ENCODE measurements around the gene GUK1.
"Not testable (repeated sequence)": the region's sequence is repeated elsewhere in the genome, so short reads cannot be mapped to it uniquely, and the experiment has no call there.

The GUK1 gene

DNA sequence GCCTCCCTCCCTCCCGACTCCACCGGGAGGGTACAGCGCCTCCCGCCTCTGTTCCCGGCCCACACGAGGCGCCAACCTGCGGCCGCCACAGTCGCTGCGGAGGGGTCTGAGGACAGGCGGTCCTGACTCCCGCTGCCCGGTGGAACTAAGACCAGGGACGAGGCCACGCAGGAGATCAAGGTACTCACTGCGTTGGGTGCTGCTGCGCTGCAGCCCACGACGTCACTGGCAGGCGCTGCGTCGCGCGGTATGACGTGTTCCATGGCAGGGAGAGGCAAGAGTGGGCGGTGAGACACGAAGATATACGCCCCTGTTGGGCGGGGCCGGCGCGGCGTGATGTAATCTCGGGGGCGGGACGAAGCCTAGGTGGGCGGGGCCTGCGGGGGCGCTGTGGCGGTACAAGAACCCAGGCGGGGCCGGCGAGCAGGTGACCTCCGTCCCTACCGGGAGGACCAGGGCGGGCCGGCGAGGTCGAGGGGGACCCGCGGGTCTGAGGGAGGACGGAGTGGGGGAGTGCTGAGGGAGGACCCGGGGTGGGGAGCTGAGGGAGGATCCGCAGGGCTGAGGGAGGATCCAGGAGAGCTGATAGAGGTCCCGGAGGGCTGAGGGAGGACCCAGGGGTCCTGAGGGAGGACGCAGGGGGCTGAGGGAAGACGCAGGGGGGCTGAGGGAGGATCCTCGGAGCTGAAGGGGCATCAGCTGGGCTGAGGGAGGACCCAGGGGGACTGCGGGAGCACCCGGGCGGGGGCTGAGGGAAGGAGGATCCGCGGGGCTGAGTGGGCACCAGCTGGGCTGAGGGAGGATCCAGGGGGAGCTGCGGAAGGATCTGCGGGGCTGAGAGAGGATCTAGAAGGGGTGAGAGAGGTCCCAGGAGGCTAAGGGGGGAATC is 30.8 kb upstream of the GUK1 start, which contains the start of gene MRPL55:
TSS of gene MRPL55 (minus strand) at position 227 of the 889 bp plus-strand sequence. CDS start 1,039 bp downstream, outside the sequence.
- peak; percentile 96 for DNase-seq (ENCODE audit: low read depth in 2 of 2)
- peak within 1 kb of the TSS; percentile 98 to 99 for H3K4me3 ChIP-seq (replicated peaks in 1 of 2; ENCODE audit: low read depth in 2 of 2, low read length in 2 of 2)
- TF ChIP-seq, protein P1, sequence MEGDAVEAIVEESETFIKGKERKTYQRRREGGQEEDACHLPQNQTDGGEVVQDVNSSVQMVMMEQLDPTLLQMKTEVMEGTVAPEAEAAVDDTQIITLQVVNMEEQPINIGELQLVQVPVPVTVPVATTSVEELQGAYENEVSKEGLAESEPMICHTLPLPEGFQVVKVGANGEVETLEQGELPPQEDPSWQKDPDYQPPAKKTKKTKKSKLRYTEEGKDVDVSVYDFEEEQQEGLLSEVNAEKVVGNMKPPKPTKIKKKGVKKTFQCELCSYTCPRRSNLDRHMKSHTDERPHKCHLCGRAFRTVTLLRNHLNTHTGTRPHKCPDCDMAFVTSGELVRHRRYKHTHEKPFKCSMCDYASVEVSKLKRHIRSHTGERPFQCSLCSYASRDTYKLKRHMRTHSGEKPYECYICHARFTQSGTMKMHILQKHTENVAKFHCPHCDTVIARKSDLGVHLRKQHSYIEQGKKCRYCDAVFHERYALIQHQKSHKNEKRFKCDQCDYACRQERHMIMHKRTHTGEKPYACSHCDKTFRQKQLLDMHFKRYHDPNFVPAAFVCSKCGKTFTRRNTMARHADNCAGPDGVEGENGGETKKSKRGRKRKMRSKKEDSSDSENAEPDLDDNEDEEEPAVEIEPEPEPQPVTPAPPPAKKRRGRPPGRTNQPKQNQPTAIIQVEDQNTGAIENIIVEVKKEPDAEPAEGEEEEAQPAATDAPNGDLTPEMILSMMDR (IDR thresholded peaks at IDR 0.05; ENCODE audit: low read depth, low read length), result no peak

DNA sequence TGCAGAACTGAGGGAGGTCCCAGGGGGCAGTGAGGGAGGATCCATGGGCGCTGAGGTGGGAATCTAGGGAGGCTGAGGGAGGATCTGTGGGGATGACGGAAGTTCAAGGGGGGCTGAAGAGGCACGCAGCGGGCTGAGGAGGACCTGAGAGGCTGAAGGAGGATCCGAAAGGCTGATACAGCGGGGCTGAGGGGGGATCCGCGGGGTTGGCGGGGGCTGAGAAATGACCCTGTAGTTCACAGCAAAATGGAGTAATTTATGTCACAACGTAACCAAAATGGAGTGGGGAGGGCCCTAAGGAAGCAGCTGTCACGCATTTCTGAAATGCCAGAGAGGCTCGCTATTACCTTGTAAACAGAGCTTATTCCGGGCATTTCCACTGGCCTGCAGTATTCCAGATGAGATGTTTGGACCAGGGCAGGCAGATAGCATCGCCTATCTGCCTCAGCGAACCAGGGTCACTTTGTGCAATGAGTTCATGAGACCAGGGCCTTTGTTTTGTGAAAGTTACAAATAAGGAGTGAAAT is 30.1 kb upstream of the GUK1 start:
- DNase-seq (ENCODE audit: low read depth in 2 of 2), result peak; percentile 41 to 51
- TF ChIP-seq, protein P1 (IDR thresholded peaks at IDR 0.05; ENCODE audit: low read depth, low read length), result no peak
- H3K4me3 ChIP-seq (replicated peaks in 1 of 2; ENCODE audit: low read depth in 2 of 2, low read length in 2 of 2), result peak overlapping the region; percentile 98 to 99

DNA sequence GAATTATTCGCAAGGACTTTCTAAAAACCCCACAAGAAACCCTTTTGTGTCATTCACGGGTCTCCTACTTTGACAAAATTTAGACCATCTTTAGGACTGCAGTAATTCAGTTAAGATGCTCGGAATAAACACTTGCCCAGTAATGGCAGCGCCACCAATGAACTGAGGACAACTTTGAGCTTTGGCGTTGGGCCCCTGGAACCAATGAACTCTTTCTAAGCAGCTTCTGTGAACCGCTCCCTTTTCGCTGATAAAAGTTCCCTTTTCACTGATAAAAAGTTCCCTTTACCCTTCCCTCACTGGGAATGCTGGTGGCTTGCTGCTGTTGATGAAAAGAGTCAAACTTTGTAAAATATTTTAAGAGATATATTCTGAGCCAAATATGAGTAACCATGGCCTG is 29.5 kb upstream of the GUK1 start:
- H3K4me3 ChIP-seq (replicated peaks in 1 of 2; ENCODE audit: low read depth in 2 of 2, low read length in 2 of 2), result no peak overlapping the region
- TF ChIP-seq, protein P1 (IDR thresholded peaks at IDR 0.05; ENCODE audit: low read depth, low read length), result no peak
- DNase-seq (ENCODE audit: low read depth in 2 of 2), result no peak

DNA sequence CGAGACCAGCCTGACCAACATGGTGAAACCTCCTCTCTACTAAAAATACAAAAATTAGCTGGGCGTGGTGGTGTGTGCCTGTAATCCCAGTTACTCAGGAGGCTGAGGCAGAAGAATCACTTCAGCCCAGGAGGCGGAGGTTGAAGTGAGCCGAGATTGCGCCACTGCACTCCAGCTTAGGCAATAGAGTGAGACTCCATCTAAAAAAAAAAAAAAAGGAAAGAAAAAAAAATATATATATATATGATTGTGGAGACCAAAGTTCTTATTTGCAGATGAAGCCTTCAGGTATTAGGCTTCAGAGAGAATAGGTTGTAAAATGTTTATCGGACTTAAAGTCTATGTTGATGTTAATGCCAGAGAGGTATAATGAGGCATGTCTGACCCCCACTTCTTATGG is 28.8 kb upstream of the GUK1 start:
- DNase-seq (ENCODE audit: low read depth in 2 of 2), result not testable (repeated sequence)

DNA sequence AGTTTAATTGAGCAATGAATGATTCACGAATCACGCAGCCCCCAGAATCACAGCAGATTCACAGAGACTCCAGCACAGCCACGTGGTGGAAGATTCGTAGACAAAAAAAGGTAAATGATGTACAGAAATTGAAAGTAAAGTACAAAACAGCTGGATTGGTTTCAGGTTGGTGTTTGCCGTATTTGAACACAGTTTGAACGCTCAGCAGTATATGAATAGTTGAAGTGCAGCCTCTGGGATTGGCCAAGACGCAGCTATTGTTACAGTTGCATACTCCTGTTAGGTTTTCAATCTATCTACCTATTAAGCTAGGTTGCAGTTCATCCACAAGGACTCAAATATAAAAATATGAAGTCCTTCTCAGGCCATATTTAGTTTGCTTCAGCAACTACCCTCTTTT is 27.9 kb upstream of the GUK1 start:
- TF ChIP-seq, protein P1 (IDR thresholded peaks at IDR 0.05; ENCODE audit: low read depth, low read length), result no peak
- DNase-seq (ENCODE audit: low read depth in 2 of 2), result no peak
- no peak overlapping the region for H3K4me3 ChIP-seq (replicated peaks in 1 of 2; ENCODE audit: low read depth in 2 of 2, low read length in 2 of 2)

More for the DNA sequence above, 28.8 kb upstream of the GUK1 start:
- not testable (repeated sequence) for H3K4me3 ChIP-seq (replicated peaks in 1 of 2; ENCODE audit: low read depth in 2 of 2, low read length in 2 of 2)

DNA sequence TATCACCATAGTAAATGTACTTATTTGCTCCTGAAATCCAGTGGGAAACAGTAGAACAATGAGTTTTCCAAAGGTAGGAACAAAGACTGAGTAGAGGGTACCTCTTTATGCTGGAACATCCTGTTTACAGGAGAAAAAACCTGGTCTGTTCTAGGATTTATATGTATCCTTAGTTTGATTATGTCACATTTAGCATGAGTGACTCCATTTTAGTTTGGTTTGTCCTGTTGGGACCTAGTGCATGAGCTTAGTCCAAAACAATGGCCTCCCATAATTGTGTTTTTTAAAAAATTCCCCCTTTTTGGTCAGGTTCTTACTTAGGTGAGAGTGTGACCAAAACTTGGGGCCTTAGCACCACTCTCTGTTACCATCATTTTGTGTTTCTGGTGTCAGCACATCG is 27.5 kb upstream of the GUK1 start:
- no peak for DNase-seq (ENCODE audit: low read depth in 2 of 2)
- no peak overlapping the region for H3K4me3 ChIP-seq (replicated peaks in 1 of 2; ENCODE audit: low read depth in 2 of 2, low read length in 2 of 2)
- TF ChIP-seq, protein P1 (IDR thresholded peaks at IDR 0.05; ENCODE audit: low read depth, low read length), result no peak

DNA sequence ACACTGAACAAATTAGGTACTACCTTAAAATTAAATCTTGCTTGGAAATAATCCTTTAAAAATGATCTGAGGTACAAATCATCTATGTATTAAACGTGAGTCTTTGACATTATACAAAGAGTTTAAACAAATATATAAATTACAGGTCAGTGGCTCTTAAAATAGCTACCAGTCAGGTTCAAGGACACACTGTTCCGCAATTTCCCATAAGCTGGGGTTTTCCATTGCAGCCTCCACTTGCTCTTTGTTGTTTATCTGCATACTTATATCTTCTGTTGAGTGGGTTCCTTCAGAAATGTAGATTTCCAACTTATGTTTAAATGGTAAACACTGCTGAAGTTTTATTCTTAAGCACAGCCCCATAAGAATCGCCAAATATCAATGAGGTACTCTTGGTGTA is 25.3 kb upstream of the GUK1 start:
- DNase-seq (ENCODE audit: low read depth in 2 of 2), result no peak
- TF ChIP-seq, protein P1 (IDR thresholded peaks at IDR 0.05; ENCODE audit: low read depth, low read length), result no peak
- no peak overlapping the region for H3K4me3 ChIP-seq (replicated peaks in 1 of 2; ENCODE audit: low read depth in 2 of 2, low read length in 2 of 2)

Data from cardiac fibroblast (primary cell).